ENCODE data around the gene CHAC2. TPM values are rescaled to one million over a fixed set of nuclear protein-coding genes. Genes with fewer than 3 reads are reported as not detected.
"Not testable (repeated sequence)": the region's sequence is repeated elsewhere in the genome, so short reads cannot be mapped to it uniquely, and the experiment has no call there.

CHAC2 gene
- total RNA-seq (ENCODE audit: low replicate concordance): 3.6 and 4.5 TPM in 2 replicates

GRCh38 chr2:53767405-53768241 is at the start of gene CHAC2:
CHAC2 (plus strand) TSS chr2:53767804; CDS start chr2:53767887, 83 bp downstream.
- Mint-ChIP-seq H3K36me3 (peaks cover 23% of the 10 kb centered on the region), H3K27me3 (ENCODE audit: insufficient read depth, low read depth) (no peaks in the 10 kb centered on the region), H3K27ac (peak within 1 kb of the TSS; percentile 95), H3K4me3 (peak within 1 kb of the TSS; percentile 95), H3K4me1 (peaks cover 12% of the 10 kb centered on the region), H3K9me3 (peaks cover 2% of the 10 kb centered on the region)
- H3F3A ChIP-seq (ENCODE audit: low read depth): peaks cover 18% of the 10 kb centered on the region
- H3K36me3 ChIP-seq: no peaks in the 10 kb centered on the region
- H3K27me3 ChIP-seq: no peaks in the 10 kb centered on the region
- peak within 1 kb of the TSS; percentile 94 for H2AFZ ChIP-seq (replicated peaks)
- no peak for TF ChIP-seq EZH2 (IDR thresholded peaks at IDR 0.05)
- TF ChIP-seq EZH2phosphoT487 (IDR thresholded peaks at IDR 0.05): no peak
- peak; percentile 45 for TF ChIP-seq CTCF (IDR thresholded peaks at IDR 0.05)
- peaks cover 65% of the 10 kb centered on the region for H3K79me2 ChIP-seq (ENCODE audit: low read depth)
- DNase-seq (ENCODE audit: low spot score): peak; percentile 87
- peaks cover 41% of the 10 kb centered on the region for H4K20me1 ChIP-seq (ENCODE audit: low read depth)
- H3K9ac ChIP-seq: no peak within 1 kb of the TSS
- peaks cover 10% of the 10 kb centered on the region for H3K4me1 ChIP-seq
- H3K9me3 ChIP-seq (ENCODE audit: low read depth): no peaks in the 10 kb centered on the region
- H3K4me2 ChIP-seq: peak within 1 kb of the TSS; percentile 81
- no peak within 1 kb of the TSS for H3K27ac ChIP-seq
- H3K4me3 ChIP-seq: peak within 1 kb of the TSS; percentile 81

GRCh38 chr2:53720944-53721343 is 46.7 kb upstream of the CHAC2 start:
- not testable (repeated sequence) for H3K27ac Mint-ChIP-seq; H3K36me3 ChIP-seq; H3K4me1 Mint-ChIP-seq; H3K27me3 Mint-ChIP-seq (ENCODE audit: insufficient read depth, low read depth); H3K9me3 ChIP-seq (ENCODE audit: low read depth); DNase-seq (ENCODE audit: low spot score); H3K9ac ChIP-seq; H3K4me2 ChIP-seq; H3F3A ChIP-seq (ENCODE audit: low read depth); H3K27ac ChIP-seq; H3K4me3 ChIP-seq; H4K20me1 ChIP-seq (ENCODE audit: low read depth); H3K4me3 Mint-ChIP-seq; H3K27me3 ChIP-seq; H2AFZ ChIP-seq (replicated peaks); H3K4me1 ChIP-seq
- H3K36me3 Mint-ChIP-seq: peaks cover 59% of the 10 kb centered on the region
- H3K79me2 ChIP-seq (ENCODE audit: low read depth): peaks cover 28% of the 10 kb centered on the region
- H3K9me3 Mint-ChIP-seq: peaks cover 21% of the 10 kb centered on the region

GRCh38 chr2:53724536-53724935 is 43.1 kb upstream of the CHAC2 start:
- no peak overlapping the region for H3K9ac ChIP-seq
- DNase-seq (ENCODE audit: low spot score): no peak
- peaks cover 54% of the 10 kb centered on the region for H3K36me3 Mint-ChIP-seq
- H3K4me3 ChIP-seq: no peak overlapping the region
- H3K36me3 ChIP-seq: peaks cover 3% of the 10 kb centered on the region
- H3K4me1 Mint-ChIP-seq: peaks cover 4% of the 10 kb centered on the region
- H3K4me2 ChIP-seq: no peak overlapping the region
- H3K4me1 ChIP-seq: no peaks in the 10 kb centered on the region
- no peaks in the 10 kb centered on the region for H3F3A ChIP-seq (ENCODE audit: low read depth)
- no peaks in the 10 kb centered on the region for H4K20me1 ChIP-seq (ENCODE audit: low read depth)
- no peak overlapping the region for H2AFZ ChIP-seq (replicated peaks)
- no peaks in the 10 kb centered on the region for H3K27me3 Mint-ChIP-seq (ENCODE audit: insufficient read depth, low read depth)
- H3K27me3 ChIP-seq: no peaks in the 10 kb centered on the region
- H3K9me3 Mint-ChIP-seq: peaks cover 9% of the 10 kb centered on the region
- no peak overlapping the region for H3K27ac ChIP-seq
- no peak overlapping the region for H3K4me3 Mint-ChIP-seq
- no peaks in the 10 kb centered on the region for H3K9me3 ChIP-seq (ENCODE audit: low read depth)
- TF ChIP-seq EZH2phosphoT487 (IDR thresholded peaks at IDR 0.05): no peak
- TF ChIP-seq EZH2 (IDR thresholded peaks at IDR 0.05): no peak
- no peak for TF ChIP-seq CTCF (IDR thresholded peaks at IDR 0.05)
- H3K79me2 ChIP-seq (ENCODE audit: low read depth): peaks cover 22% of the 10 kb centered on the region
- no peak overlapping the region for H3K27ac Mint-ChIP-seq

GRCh38 chr2:53725662-53726061 is 41.9 kb upstream of the CHAC2 start:
- H3F3A ChIP-seq (ENCODE audit: low read depth): no peaks in the 10 kb centered on the region
- no peaks in the 10 kb centered on the region for H4K20me1 ChIP-seq (ENCODE audit: low read depth)
- no peaks in the 10 kb centered on the region for H3K4me1 ChIP-seq
- H2AFZ ChIP-seq (replicated peaks): no peak overlapping the region
- no peaks in the 10 kb centered on the region for H3K9me3 ChIP-seq (ENCODE audit: low read depth)
- TF ChIP-seq EZH2phosphoT487 (IDR thresholded peaks at IDR 0.05) (no peak), CTCF (IDR thresholded peaks at IDR 0.05) (no peak), EZH2 (IDR thresholded peaks at IDR 0.05) (no peak)
- H3K4me2 ChIP-seq: no peak overlapping the region
- H3K4me3 Mint-ChIP-seq: no peak overlapping the region
- H3K36me3 ChIP-seq: peaks cover 3% of the 10 kb centered on the region
- peaks cover 19% of the 10 kb centered on the region for H3K79me2 ChIP-seq (ENCODE audit: low read depth)
- no peak overlapping the region for H3K27ac ChIP-seq
- peaks cover 4% of the 10 kb centered on the region for H3K4me1 Mint-ChIP-seq
- peaks cover 2% of the 10 kb centered on the region for H3K9me3 Mint-ChIP-seq
- no peaks in the 10 kb centered on the region for H3K27me3 Mint-ChIP-seq (ENCODE audit: insufficient read depth, low read depth)
- no peak overlapping the region for H3K4me3 ChIP-seq
- H3K27me3 ChIP-seq: no peaks in the 10 kb centered on the region
- peaks cover 56% of the 10 kb centered on the region for H3K36me3 Mint-ChIP-seq
- no peak overlapping the region for H3K9ac ChIP-seq
- H3K27ac Mint-ChIP-seq: no peak overlapping the region
- no peak for DNase-seq (ENCODE audit: low spot score)

Measured in neural progenitor cell (in vitro differentiated cells).